HG03025 (cell line): ENCODE measurements around the gene RFT1.

Source experiments
- ATAC-seq: cut with Tn5 transposase; IDR thresholded peaks from one replicate; pipeline ENCODE4 v1.9.1; 2021; ENCODE audit warnings: mild to moderate bottlenecking, moderate library complexity; ENCODE audit not compliant: unreplicated experiment, low FRiP score

RFT1 gene

DNA sequence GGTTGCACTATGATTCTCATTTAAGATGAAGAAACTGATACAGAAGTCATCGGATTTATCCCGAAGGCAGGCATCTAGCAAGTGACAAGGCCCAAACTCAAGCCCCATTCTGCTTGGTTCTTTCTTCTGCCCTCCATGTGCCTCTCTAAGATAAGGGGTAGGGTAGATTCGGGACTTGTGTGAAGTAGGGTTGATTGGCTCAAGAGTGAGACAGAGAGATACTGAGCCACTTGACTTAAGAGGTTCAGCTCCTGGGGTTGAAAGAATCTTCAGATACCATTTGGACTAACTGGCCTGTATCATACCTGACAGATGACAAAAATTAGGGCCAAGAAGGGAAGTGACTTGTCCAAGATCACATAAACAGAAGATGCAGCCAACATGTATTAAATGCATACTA lies 891 bp downstream of the RFT1 start:
- no peak for ATAC-seq

DNA sequence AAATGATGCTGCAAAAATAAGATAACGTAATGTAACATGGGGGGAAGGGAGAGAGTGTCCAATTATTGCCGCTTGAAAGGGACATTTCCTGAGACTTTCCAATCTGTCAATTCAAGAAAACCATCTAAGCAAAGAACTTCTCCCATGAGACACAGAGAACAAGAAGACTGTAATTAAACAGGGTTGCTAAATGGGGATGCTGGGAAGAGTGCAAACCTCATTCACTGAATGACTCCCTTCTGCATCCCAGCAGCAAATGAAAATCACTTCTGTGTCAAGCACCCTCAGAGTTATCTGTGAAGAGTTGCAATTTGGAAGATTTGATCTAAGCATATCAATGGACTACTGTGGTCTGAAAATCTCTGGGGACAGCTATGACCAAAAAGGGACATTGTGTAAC lies 3.6 kb downstream of the RFT1 start:
- no peak for ATAC-seq

DNA sequence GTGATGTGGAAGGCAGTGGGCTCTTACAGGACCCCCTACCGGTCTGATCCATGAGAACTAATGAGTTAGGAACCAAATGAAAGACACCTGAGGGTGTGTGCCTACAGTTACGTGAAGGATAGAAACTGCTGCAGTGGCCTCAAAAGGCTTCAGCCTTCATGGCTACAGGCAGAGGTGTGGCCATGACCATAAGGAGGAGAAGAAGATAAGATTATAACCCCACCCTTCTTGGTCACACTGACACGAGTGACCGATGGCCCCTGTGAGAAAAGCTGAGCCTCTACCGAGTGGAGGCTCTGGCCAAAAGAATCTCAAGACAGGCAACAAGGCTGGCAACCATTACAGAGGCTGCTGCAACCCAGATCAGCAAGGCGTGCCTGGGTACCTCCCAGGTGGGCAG lies 6.3 kb downstream of the RFT1 start:
- ATAC-seq: no peak

DNA sequence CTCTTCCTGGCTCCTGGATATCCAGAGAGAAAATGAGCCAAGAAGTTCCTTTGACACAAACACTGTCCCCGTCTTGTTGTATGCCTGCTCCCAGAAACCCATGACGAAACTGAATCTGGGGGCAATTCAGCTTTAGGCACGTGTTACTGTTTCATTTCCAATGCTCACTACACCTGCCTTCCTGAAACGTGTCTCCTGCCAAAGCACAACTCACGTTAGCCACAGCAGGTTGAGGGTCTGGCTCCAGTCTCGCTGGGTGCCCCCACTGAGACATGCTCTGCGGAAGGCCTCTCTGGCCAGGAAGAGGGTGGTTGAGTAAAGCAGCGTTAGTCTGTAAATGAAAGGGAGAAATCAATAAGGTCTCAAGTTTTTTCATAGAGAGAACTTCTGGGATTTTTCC lies 6.7 kb downstream of the RFT1 start:
- no peak for ATAC-seq

DNA sequence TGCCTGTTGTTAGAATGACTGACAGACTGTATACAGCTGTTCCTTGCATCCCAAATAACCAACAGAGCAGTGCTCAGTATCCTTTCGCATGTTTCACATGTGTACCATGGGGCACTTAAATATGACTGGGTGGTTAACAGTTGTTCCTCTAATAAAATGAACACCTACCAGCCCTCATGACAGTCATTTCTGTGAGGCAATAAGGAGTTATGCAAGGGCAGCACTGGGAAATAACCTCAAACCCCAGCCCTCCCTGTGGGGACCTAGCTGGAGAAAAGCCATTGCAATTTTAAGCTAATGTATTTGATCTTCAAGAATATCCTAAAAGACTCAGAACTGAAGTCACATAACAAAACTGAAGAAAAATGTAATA lies 7.3 kb downstream of the RFT1 start:
- ATAC-seq: no peak

DNA sequence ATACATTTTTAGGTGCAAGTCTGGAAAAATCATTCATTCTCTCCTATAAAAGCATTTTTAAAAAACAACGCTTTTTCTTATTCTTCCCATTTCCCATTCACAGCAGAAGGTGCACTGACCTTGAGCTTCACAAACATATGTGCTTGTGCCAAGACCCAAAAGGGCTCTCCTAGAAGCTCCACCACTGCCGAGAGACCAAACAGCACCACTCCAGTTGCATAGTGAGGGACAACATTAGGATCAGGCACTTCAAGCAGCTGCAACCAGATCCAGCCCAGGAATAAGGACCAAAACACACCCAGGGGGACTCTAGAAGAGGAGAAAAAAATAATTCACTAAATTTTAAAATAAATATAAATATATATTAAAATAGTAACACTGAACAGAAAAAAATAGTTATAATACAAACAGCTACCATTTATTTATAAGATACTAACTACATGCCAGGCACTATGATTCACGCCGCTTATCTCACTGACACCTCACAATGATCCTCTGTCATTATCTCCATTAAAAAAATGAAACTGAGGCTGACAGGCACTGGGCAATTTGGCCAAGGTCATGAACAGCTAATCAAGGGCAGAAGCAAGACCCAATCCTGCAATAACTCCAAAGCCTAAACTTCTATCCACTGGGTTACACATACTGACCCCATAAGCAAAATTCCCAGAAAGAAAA lies 7.8 kb downstream of the RFT1 start:
- ATAC-seq: no peak

DNA sequence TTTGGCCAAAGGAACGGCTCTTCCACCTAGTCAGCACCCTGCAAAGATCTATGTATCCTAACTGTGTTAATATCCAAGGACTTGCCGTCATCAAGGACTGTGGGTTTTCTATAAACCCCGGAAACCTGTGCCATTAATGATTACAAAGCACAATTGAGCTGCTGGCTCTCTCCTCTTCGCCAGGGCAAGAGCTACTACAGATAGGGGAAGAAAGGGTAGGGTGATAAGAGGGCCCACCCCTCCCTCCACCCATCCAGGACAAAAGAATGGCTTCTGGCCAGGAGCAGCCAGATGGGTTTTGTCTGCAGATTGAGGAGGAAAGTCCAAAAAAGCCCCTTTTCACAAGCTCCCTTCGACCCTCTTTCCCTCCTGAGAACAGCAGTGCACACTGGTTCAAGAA lies 9.9 kb downstream of the RFT1 start:
- ATAC-seq: no peak

DNA sequence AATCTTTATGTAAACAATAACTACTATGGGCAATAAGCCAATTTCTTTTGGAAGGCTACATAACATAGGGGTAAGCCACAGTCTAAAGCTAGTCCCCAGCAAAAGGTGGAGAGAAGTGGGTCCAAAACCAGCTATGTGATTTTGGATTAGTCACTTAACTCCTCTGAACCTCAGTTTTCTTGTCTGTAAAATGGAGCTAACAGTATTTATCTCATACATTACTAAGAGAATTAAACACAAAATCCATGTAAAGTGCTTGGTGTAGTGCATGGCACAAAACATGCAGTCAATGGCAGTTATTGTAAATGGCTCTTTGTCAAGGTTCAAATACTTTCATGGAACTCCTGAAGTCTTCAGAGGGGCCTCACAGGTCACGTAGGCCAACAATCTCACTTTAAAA lies 13.3 kb downstream of the RFT1 start:
- no peak for ATAC-seq

DNA sequence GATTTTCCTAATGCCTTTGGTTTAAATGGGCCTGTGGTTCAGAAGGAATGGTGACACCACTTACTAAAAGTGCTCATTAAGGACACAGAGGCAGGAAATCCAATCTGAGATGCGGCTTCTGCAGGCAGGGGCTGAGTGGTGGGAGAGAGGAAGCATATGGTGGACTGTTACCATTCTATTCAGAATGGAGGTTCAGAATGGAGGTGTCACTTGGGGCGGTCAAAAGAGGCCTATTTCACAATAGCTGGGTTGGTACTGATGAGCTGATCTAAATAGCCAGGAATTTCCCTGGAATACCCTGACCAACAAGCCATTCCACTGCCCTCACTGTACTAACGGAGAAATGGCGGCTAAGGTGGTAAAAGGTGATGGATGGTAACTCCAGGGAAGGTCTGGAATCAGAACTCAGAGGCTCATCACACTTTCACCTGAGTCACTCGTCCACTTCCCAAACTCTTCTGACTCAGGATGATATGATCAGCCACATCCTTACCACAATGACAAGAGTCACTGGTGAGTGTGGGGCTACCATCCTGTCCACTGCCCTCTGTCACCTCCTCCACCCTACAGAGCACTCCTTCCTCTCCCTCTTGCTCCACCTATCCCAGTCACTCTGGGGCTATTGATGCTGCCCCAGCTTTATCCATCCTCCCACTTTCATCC lies 15.7 kb downstream of the RFT1 start:
- ATAC-seq: no peak

DNA sequence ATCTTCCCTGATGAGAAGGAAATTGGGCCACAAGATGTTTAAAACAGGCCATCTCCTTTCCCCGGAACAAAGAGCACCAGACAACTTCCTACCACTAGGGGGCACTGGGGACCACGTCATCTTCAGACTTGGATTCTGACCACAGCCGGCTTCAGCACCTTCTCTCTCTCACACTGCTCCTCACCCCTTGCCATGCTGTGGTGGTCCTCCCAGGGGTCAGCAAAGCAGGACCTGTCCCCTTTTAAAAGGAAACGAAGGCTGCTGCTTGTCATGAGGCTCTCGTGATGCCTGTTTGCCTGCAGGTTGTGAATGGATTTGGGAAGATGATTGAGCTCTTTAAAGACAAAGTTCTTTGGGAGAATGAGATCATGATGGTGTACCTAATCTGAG lies 16.2 kb downstream of the RFT1 start:
- no peak for ATAC-seq

DNA sequence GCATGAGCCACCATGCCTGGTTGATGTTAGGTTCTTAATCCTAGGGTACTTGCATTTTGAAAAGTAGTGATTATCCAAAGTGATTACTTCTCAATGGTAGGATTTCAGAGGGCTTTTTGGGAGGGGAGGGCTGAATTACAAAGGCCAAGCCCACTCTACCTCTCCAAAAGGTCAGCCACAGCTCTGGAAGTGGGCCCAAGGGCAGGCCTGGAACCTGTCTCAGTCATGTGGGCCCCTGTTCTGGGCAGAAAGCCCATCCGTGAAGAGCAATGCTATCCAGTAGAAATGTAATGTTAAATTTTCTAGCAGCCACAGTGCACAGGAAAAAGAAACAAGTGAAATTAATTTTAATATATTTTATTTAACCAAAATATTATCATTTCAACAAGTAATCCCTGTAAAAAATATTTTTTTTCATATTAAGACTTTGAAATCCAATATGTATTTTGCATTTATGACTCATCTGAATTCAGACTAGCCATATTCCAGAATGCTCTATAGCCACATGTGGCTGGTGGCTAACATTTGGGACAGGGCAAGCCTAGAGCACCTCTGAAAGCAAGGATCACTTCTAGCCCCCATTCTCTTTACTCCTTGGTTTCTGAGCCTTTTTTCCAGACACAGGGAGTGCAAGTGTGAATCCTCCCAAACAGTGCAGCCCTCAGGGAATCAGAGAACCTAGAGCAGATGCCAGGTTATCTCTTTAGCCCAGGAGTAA lies 16.8 kb downstream of the RFT1 start:
- ATAC-seq: no peak

DNA sequence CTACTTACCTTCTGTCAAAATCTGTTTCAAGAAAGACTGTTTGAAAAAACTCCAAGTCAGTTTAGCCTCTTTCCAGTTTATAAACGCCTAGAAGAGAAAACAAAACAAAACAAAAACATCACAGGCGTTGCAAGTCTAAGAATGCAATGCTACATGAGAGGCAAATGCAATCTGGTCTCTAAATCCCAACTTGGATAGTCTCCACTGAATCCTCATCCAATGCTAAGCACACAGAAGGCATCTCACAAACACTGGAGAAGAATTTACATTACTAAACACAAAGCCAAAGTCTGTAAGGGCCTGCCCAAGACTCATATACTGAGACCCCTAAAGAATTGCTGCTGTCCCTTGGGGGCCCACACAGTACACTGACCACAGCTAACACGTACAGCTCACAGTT lies 18.4 kb downstream of the RFT1 start:
- no peak for ATAC-seq

DNA sequence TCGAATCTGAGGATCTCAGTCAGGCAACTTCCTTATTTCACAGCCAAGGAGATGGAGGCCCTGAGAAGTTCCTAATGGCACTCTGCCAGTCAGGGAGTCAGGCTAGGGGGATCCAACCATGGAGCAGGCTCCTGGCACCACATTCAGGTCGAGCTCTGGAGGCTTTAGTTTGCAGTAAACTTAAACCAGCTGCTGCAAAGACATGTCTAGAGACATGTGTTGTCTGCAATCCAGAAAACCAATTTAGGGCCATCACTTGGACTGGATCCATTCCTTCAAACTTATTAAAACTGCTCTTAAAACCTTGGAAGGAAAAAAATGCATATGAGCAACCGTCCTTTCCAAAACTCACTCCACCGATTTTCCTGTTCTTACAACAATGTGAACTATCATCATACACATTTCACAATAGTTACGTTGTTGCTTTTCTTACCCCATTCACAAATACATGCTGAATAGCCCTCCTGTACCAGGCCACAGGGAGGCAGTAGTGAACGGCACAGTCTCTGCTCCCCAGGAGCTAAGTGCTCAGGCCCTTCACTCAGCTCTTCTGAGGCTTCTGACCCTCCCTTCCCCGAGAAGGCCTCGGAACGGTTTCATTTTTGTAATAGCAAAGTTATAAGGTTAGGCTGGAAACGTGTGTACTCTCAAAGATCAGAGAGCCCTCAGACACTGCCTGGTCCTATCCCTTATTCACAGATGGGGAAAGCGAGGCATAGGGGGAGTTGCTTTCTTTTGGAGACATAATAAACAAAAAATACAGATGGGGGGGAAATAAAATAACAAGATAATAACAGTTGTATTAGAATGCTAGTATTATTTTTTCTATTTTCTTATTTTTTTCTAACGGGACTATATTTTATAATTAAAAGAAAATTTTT lies 20.1 kb downstream of the RFT1 start:
- ATAC-seq: no peak

DNA sequence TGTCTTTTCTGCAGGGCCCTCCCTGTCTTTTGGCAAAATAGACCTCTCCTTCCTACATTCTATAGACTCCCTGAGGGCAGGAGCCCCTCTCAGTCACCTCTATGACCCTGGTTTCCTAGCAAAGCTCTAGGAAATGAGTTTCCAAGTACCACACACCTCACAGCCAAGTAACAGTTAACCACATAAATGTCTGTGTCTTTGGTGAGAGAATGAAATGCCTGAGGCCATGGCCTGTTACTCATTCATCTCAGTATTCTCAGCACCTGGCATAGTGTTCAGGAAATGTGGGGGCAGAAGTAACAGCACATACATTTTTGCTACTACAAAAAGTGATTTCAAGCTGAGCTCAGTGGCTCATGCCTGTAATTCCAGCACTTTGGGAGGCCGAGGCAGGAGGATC lies 21.0 kb downstream of the RFT1 start:
- no peak for ATAC-seq

DNA sequence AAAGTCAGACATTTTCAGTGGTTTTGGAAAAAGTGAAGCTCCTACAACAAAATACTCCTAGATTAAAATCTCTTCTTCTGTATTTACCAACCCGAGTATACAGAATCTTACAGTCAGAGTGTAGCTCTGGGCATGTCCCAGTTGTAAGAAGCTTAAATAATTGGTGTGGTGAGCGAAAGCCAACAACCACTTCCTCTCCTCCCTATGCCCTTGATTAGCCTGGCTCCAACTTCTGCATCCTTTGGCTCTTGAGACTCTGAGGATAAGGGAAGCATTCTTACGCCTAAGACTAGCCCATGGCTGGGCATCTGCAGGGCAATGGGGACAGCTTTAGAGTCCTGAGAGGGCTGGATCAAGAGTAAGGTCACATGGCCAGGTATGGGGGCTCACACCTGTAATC lies 25.5 kb downstream of the RFT1 start:
- ATAC-seq: no peak

DNA sequence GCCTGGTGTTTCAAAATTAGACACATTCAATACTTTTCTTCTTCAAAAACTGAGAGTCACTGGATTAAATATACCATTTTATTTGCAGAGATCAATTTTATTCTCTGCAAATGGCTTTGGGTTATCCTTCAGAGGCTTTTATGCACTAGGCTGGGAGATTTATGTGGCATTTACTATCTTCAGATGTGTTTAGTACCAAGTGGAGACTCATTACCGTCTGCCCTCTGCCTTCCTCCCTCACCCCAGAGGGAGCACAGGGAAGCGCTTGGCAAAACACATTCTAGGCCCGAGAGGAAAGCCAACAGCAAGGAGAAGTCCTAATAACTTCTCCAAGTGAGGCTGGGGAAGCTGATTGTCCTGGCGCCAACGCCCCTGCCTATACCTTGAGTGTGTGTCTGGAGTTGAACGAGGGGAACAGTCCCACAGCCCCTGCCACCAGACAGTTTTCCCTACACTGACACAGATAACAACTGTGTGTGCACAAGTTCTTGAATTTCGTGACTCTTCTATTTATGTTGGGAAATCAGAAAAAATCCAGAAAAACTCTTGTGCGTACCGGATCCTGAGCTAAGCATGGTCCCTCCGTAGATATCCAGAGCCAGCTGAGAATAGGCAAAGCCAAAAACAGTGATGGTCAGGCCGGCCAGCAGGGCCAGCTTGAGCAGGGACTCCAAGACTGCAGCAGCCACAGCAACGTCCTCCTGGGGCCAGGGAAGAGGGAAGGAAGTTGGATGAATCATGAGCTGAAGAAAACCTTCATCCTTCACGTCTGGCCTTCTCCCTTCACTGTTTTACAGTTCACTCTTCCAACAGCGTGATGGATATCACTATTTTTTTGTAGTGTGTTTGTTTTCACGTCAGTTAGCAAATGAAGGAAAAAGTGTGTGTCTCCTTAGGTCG lies 26.6 kb downstream of the RFT1 start:
- ATAC-seq: no peak

DNA sequence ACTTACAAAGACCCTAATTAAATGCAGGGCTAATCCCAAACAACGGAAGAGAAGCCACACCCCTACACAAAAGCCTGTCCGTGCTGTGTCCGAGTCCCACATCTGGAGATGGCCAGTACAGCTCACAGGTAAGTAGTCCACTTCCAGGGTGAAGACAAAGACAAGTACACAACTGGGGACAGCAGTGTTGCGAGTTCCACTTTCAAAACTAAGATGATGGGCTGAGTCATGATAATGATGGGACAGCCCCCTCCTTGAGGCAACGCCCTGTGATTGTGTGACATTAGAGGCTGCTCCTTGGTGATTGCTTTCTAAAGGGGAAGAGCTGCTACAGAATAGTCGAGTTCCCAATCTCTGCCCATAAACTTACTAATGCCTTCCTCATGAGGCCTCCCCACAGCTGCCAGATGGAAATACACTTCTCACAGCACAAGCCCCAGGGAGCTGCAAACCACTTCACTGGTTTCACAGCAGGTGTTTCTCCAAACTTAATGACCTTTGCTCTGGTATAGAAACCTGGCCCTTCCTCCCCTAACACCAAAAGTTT lies 27.6 kb downstream of the RFT1 start:
- peak; percentile 71 for ATAC-seq

DNA sequence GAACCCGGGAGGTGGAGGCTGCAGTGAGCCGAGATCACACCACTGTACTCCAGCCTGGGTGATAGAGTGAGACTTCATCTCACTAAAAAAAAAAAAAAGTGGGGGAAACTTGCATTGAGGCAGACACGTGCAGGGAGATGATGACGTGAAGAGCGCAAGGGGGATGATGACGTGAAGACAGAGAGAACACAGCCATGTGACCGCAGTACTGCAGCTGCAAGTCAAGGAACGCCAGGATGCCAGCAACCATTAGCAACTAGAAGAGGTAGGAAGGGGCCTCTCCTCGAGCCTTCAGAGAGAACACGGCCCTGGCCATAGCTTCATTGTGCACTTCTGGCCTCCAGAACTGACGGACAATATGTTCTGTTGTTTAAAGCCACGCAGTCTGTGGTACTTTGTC lies 28.3 kb downstream of the RFT1 start:
- ATAC-seq: no peak

DNA sequence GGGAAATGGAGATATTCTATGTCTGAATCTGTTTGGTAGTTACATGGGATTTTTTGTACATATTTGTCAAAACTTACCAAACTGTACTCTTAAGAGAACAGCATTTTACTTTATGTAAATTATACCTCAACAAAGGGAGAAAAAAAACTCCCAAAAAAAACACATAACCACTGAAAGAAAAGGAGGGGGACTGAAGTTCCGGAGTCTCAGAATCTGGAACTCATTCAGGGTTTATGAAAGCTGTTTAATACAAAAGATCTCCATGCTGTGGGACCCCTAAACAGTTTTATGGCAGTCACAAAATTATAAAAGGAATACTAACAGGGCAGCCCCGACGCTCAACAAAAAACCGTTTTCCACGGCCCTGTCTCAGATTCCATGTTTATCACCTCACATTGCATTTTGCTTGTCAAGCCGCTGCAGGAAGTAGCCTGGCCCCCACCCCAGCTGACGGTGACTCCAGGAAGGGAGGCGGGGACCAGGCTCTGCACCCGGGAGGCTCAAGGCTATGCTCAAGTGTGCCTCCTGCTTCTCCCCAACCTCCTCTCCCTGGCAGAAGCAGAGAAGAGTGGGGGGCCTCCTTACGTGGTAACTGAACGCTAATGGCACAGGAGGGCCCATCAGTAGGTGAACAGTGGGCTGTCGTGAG lies 29.3 kb downstream of the RFT1 start:
- ATAC-seq: no peak
